Fibroblast of gingiva (primary cell): ENCODE results near the gene ZNF653.
"Not testable (repeated sequence)": the region's sequence is repeated elsewhere in the genome, so short reads cannot be mapped to it uniquely, and the experiment has no call there.

Experiments
- DNase-seq: peaks from one replicate; pipeline ENCODE4 v3.0.0-alpha.2; 2011; ENCODE audit warnings: low read depth

ZNF653 gene

GRCh38 chr19:11456659-11457058 is 49.0 kb downstream of the ZNF653 start:
- no peak for DNase-seq

- DNase-seq, result not testable (repeated sequence)
These were observed 50.4 kb downstream of the ZNF653 start for GRCh38 chr19:11455233-11455554.

GRCh38 chr19:11453468-11454341 is 51.9 kb downstream of the ZNF653 start:
- DNase-seq, result no peak

GRCh38 chr19:11452620-11453310 is 52.9 kb downstream of the ZNF653 start:
- DNase-seq, result no peak

- DNase-seq, result no peak
These were observed 53.6 kb downstream of the ZNF653 start for GRCh38 chr19:11451871-11452619.

GRCh38 chr19:11451327-11451870 is 54.2 kb downstream of the ZNF653 start:
- no peak for DNase-seq

- no peak for DNase-seq
These were observed 54.9 kb downstream of the ZNF653 start for GRCh38 chr19:11450570-11451326.

- no peak for DNase-seq
These were observed 56.6 kb downstream of the ZNF653 start for GRCh38 chr19:11448923-11449554.

- DNase-seq, result no peak
These were observed 57.2 kb downstream of the ZNF653 start for GRCh38 chr19:11448410-11448809.

GRCh38 chr19:11447347-11448262 is 58.0 kb downstream of the ZNF653 start:
- no peak for DNase-seq

GRCh38 chr19:11446652-11447301 is 58.9 kb downstream of the ZNF653 start:
- DNase-seq, result no peak

GRCh38 chr19:11446271-11446651 is 59.4 kb downstream of the ZNF653 start:
- no peak for DNase-seq

GRCh38 chr19:11445141-11445540 is 60.5 kb downstream of the ZNF653 start:
- no peak for DNase-seq

GRCh38 chr19:11444059-11444458 is 61.6 kb downstream of the ZNF653 start:
- no peak for DNase-seq

GRCh38 chr19:11437955-11438354 is 67.7 kb downstream of the ZNF653 start:
- no peak for DNase-seq

GRCh38 chr19:11435833-11436313 is 69.8 kb downstream of the ZNF653 start:
- DNase-seq, result no peak

- peak; percentile 100 for DNase-seq
These were observed 70.4 kb downstream of the ZNF653 start, which contains the start of the genes ODAD3 and PRKCSH for GRCh38 chr19:11435057-11435832. ODAD3 (minus strand) TSS chr19:11435121; CDS start chr19:11435016, 105 bp downstream. PRKCSH (plus strand) TSS chr19:11435635; CDS start chr19:11436118, 483 bp downstream.

- DNase-seq, result no peak
These were observed 71.0 kb downstream of the ZNF653 start for GRCh38 chr19:11434703-11435056.
